Subcutaneous adipose tissue (tissue), 4 donors: ENCODE data around the gene ZNF148. TPM values are rescaled to one million over a fixed set of nuclear protein-coding genes. Genes with fewer than 3 reads are reported as not detected.

ENCODE experiments used
- CTCF ChIP-seq: fragments of 450-650 bp; IDR thresholded peaks from one replicate; pipeline ENCODE4 v1.5.1; 2016; ENCODE audit warnings: low read depth, mild to moderate bottlenecking, control low read depth, antibody characterized with exemption, moderate library complexity
- total RNA-seq, 4 donors: library from RNA; depleted of rRNA; stranded (reverse); fragments of >200 nt; gene quantifications; one replicate each; pipeline ENCODE4 v1.1.0, GENCODE V29; 2016

Gene ZNF148
- total RNA-seq, 4 donors from 2014 or later, result 22.6 to 38.2 (median 28.6) TPM

GRCh38 chr3:125229168-125229567 lies 146.0 kb downstream of the ZNF148 start:
- no peak for TF ChIP-seq CTCF

- no peak for TF ChIP-seq CTCF
Measured at GRCh38 chr3:125221831-125222230, 153.3 kb downstream of the ZNF148 start.

- TF ChIP-seq CTCF, result no peak
Measured at GRCh38 chr3:125220727-125221429, 154.2 kb downstream of the ZNF148 start.

- no peak for TF ChIP-seq CTCF
Measured at GRCh38 chr3:125220183-125220582, 154.9 kb downstream of the ZNF148 start.

- TF ChIP-seq CTCF, result no peak
Measured at GRCh38 chr3:125219261-125219701, 155.8 kb downstream of the ZNF148 start.

- no peak for TF ChIP-seq CTCF
Measured at GRCh38 chr3:125214738-125215137, 160.4 kb downstream of the ZNF148 start.

GRCh38 chr3:125213946-125214542 lies 161.1 kb downstream of the ZNF148 start:
- no peak for TF ChIP-seq CTCF
